Measurements from ENCODE around the gene LRPPRC. TPM values are rescaled to one million over a fixed set of nuclear protein-coding genes. Genes with fewer than 3 reads are reported as not detected.

LRPPRC gene
- total and polyA plus RNA-seq, 2 experiments from 2014 or later = 27.4 to 87.3 TPM

GRCh38 chr2:43838560-43839267 lies 157.1 kb downstream of the LRPPRC start, which contains the start of the genes ABCG5 and ABCG8:
ABCG5 (minus strand) TSS chr2:43838839; CDS start chr2:43838679, 160 bp downstream.
ABCG8 (plus strand) TSS chr2:43838971; CDS start chr2:43839054, 83 bp downstream.
- H3K9me2 ChIP-seq (replicated peaks; ENCODE audit: insufficient read depth) = no peaks in the 10 kb centered on the region
- H3K36me3 ChIP-seq (replicated peaks; ENCODE audit: insufficient read depth, low read depth) = no peaks in the 10 kb centered on the region
- no peak within 1 kb of the TSS for H3K27ac ChIP-seq
- H3K4me2 ChIP-seq = no peak within 1 kb of the TSS
- H4K20me1 ChIP-seq (ENCODE audit: insufficient read depth, poor library complexity, severe bottlenecking) = no peaks in the 10 kb centered on the region
- no peak within 1 kb of the TSS for H2AFZ ChIP-seq
- WGBS (ENCODE audit: low lambda C conversion rate, missing lambda C conversion rate) = 78% methylated on average over 20 of the region's 20 CpGs
- no peak within 1 kb of the TSS for H3K4me3 ChIP-seq
- no peaks in the 10 kb centered on the region for H3K27me3 ChIP-seq
- H3K79me2 ChIP-seq = no peaks in the 10 kb centered on the region
- H3K9me3 ChIP-seq (ENCODE audit: low read depth) = no peaks in the 10 kb centered on the region
- TF ChIP-seq EZH2 (IDR thresholded peaks at IDR 0.05; ENCODE audit: borderline replicate concordance) (no peak), CTCF (IDR thresholded peaks at IDR 0.05; ENCODE audit: poor library complexity) (no peak), EZH2phosphoT487 (IDR thresholded peaks at IDR 0.05; ENCODE audit: low read depth, severe bottlenecking, unreplicated experiment) (no peak)
- no peak for DNase-seq (ENCODE audit: low spot score)
- no peaks in the 10 kb centered on the region for H3K4me1 ChIP-seq (ENCODE audit: insufficient read depth)

GRCh38 chr2:43837831-43838559 lies 157.8 kb downstream of the LRPPRC start:
- Histone ChIP-seq H3K27ac (no peak overlapping the region), H3K4me2 (no peak overlapping the region), H3K4me1 (ENCODE audit: insufficient read depth) (no peaks in the 10 kb centered on the region), H3K79me2 (no peaks in the 10 kb centered on the region), H3K9me2 (replicated peaks; ENCODE audit: insufficient read depth) (no peaks in the 10 kb centered on the region), H2AFZ (no peak overlapping the region), H3K4me3 (no peak overlapping the region), H3K9me3 (ENCODE audit: low read depth) (no peaks in the 10 kb centered on the region), H3K27me3 (no peaks in the 10 kb centered on the region), H4K20me1 (ENCODE audit: insufficient read depth, poor library complexity, severe bottlenecking) (no peaks in the 10 kb centered on the region), H3K36me3 (replicated peaks; ENCODE audit: insufficient read depth, low read depth) (no peaks in the 10 kb centered on the region)
- WGBS (ENCODE audit: low lambda C conversion rate, missing lambda C conversion rate) = 90% methylated on average over 21 of the region's 21 CpGs
- TF ChIP-seq EZH2 (IDR thresholded peaks at IDR 0.05; ENCODE audit: borderline replicate concordance) (no peak), CTCF (IDR thresholded peaks at IDR 0.05; ENCODE audit: poor library complexity) (no peak), EZH2phosphoT487 (IDR thresholded peaks at IDR 0.05; ENCODE audit: low read depth, severe bottlenecking, unreplicated experiment) (no peak)
- DNase-seq (ENCODE audit: low spot score) = no peak

GRCh38 chr2:43837033-43837432 lies 158.8 kb downstream of the LRPPRC start:
- H3K4me2 ChIP-seq = no peak overlapping the region

More at GRCh38 chr2:43837033-43837432, 158.8 kb downstream of the LRPPRC start:
- Histone ChIP-seq H3K36me3 (replicated peaks; ENCODE audit: insufficient read depth, low read depth) (no peaks in the 10 kb centered on the region), H3K27ac (no peak overlapping the region), H3K27me3 (no peaks in the 10 kb centered on the region), H4K20me1 (ENCODE audit: insufficient read depth, poor library complexity, severe bottlenecking) (no peaks in the 10 kb centered on the region), H3K9me3 (ENCODE audit: low read depth) (no peaks in the 10 kb centered on the region), H3K79me2 (no peaks in the 10 kb centered on the region), H3K4me1 (ENCODE audit: insufficient read depth) (no peaks in the 10 kb centered on the region), H3K9me2 (replicated peaks; ENCODE audit: insufficient read depth) (no peaks in the 10 kb centered on the region), H2AFZ (no peak overlapping the region), H3K4me3 (no peak overlapping the region)
- 85% methylated on average over 4 of the region's 4 CpGs for WGBS (ENCODE audit: low lambda C conversion rate, missing lambda C conversion rate)
- no peak for DNase-seq (ENCODE audit: low spot score)
- no peak for TF ChIP-seq EZH2 (IDR thresholded peaks at IDR 0.05; ENCODE audit: borderline replicate concordance)

Small RNA genes lying within 50 kb of the gene (small RNA-seq; reads per million reads assigned to genes)
- gene RN7SL455P (not detected), gene RNU6-1048P (not detected)

Other genes starting within 250 kb of the LRPPRC start
- 31.5 and 40.4 TPM in 2 replicates for gene DYNC2LI1, start 221.9 kb downstream of the LRPPRC start, total RNA-seq
- gene DYNC2LI1, start 221.9 kb downstream of the LRPPRC start, polyA plus RNA-seq = 22.7 and 27.2 TPM in 2 replicates
- 3.8 and 5.4 TPM in 2 replicates for gene ABCG5, start 157.2 kb downstream of the LRPPRC start, total RNA-seq
- gene ABCG5, start 157.2 kb downstream of the LRPPRC start, polyA plus RNA-seq = 1.8 and 5.4 TPM in 2 replicates
- gene ABCG8, start 157.0 kb downstream of the LRPPRC start, total RNA-seq = 4.5 and 4.7 TPM in 2 replicates
- gene ABCG8, start 157.0 kb downstream of the LRPPRC start, polyA plus RNA-seq = 1.8 and 6.5 TPM in 2 replicates
- 48.1 and 49.1 TPM in 2 replicates for gene PPM1B, start 172.9 kb upstream of the LRPPRC start, total RNA-seq
- 36.0 and 39.1 TPM in 2 replicates for gene PPM1B, start 172.9 kb upstream of the LRPPRC start, polyA plus RNA-seq